Hindlimb muscle (tissue), 1 donor: ENCODE measurements around the gene ANO1. TPM values are rescaled to one million over a fixed set of nuclear protein-coding genes. Genes with fewer than 3 reads are reported as not detected.
A peak's percentile ranks its signal among the peaks of the same experiment; 100 is the strongest.
"Not testable (repeated sequence)": the region's sequence is repeated elsewhere in the genome, so short reads cannot be mapped to it uniquely, and the experiment has no call there.

Experiments
- DNase-seq: peaks from one replicate; pipeline ENCODE4 v3.0.0-alpha.2; 2013
- polyA plus RNA-seq: library from polyadenylated mRNA; unstranded; fragments of 120-200 nt; gene quantifications from one replicate; pipeline ENCODE4 v1.2.1, GENCODE V29; 2013; ENCODE audit not compliant: insufficient read length

Gene ANO1
- polyA plus RNA-seq, result 5.5 TPM

DNA sequence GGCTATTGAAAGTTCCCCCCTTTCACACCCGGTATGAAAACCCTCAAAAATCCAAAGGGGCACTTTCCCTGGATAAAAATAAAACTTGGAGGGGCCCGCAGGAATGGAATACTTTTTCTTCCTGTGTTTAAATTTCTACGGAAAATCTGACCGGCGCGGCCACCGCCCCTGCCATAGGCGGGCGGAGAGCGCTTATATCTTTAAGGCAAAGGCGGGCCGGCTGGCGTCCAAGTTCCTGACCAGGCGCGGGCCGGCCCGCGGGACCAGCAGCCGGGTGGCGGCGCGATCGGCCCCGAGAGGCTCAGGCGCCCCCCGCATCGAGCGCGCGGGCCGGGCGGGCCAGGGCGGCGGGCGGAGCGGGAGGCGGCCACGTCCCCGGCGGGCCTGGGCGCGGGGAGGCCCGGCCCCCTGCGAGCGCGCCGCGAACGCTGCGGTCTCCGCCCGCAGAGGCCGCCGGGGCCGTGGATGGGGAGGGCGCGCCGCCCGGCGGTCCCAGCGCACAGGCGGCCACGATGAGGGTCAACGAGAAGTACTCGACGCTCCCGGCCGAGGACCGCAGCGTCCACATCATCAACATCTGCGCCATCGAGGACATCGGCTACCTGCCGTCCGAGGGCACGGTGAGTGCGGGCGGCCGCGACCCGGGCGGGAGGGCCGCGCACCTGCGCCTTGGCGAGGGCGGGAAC is at the start of gene ANO1:
TSS of gene ANO1 (plus strand) at position 223 of the 686 bp plus-strand sequence. CDS start at position 513, 290 bp downstream.
- peak; percentile 31 for DNase-seq

DNA sequence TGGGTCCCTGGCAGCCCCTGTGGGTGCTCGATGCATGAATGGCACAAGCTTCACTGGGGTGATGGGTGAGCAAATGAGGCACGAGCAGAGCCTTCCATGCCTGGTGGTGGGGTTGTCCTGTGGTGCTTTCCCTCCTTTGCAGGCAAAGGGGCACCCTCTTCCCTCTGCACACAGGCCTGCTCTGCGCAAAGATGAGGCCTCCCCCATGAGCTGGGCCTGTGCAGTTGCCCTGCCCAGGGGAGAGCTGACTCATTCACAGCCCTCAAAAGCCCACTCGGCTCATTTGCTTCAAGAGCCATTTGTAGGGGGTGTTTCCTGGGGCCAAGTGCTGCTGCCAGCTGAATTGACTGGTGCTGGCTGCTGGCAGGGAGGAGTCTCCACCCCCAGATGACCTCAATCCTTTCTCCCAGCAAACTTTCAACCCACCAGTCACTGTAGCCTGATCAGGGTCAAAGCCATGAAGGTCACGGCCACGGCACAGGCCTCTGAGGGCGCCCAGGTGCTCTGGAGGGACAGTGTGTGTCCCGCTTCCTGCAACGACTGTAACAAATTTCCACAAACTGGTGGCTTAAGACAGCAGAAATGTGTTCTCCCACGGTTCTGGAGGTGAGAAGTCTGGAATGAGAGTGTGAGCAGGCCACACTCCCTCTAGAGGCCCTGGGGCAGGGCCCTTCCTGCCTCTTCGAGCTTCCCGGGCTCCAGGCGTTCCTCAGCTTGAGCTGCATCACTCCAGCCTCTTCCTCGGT is 48.8 kb upstream of the ANO1 start:
- no peak for DNase-seq

DNA sequence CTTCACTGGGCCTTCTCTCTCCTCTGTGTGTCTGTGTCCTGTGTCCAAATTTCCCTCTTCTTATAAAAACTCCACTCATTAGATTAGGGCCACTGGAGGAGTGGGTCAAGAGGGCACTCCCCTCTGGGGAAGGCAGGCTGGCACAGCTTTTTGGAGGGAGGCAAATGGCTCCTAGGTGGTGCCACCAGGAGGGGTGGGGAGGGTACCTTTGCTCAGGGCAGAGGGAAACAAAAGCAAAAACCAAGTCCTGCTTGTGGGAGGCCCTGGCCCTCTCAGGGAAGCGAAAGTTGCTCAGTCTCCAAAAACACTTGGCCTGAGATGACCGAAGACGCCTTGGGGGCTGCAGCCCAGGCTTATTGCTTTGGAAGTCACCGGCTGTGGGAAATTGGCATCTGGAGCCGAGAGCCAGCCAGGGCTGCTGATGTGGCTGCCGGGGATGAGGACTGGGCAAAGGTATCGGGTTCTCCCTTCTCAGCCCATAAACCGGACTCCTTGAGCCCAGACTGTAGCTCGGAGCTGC is 48.2 kb upstream of the ANO1 start:
- DNase-seq, result peak; percentile 35

DNA sequence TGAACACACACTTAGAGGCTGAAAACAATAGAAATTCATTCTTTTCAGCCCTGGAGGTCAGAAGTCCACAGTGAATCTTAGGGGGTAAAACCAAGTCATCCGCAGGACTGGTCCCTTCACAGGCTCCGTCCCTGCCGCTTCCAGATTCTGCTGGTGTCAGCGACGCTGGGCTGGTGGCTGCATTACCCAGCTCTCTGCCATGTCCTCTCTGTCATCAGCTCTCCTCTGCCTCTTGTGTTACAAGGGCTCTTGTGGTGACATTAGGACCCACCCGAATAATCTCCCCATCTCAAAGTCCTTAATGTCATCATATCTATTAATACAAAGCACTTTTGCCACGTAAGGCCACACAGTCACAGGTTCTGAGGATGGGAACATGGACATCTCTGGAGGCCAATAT is 47.7 kb upstream of the ANO1 start:
- no peak for DNase-seq

DNA sequence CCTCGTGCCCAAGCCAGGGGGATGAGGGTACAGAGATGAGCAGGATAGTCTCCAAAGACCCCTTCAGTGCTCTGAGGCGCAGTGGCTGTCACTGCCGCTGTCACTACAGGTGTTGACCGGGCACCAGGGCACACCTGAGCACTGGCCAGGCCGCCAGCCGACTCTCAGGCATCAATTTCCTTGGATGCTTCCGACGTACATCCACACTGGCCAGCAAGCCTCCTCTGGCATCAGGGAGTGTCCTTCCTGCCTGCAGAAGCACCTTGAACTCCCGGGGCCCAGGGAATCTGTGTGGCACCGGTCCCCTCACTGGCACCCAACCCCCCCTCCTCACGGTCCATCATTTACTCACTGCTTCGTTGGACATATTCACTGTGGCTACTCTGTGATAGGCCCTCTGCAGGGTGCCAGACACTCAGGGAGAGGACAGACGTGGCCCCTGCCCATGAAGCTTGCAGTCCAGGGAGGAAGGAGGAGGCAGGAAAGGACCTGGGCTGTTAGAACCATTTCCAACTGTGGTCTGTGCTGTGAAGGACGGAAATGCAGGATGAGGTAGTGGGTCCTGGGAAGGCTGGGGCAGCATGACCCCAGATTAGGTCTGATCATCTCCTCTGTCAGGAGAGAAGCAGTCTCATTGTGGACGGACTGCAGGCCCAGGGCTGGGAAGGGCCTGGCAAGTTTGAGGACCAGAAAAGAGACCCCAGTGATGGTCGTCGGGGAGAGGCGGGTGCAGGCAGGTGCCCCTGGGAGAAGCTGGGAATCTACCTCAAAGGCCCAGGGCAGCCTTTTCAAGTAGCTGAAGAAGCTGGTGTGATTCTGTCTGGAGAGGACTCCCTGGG is 46.3 kb upstream of the ANO1 start:
- no peak for DNase-seq

DNA sequence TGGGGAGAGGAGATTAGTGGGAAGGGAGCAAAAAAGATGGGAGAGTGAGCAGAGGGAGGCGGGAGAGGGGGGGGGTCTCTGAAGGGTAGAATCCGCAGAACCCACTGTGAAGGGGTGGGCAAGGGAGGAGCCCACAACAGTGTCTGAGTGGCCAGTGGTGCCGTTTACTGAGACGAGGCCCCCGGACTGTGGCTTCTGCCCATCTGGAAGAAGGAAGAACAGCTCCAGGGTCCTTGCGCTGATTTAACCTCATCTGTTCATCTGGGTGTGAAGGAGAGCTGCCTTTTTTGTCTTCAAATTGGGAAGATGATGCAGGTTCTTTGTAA is 45.7 kb upstream of the ANO1 start:
- DNase-seq, result no peak

DNA sequence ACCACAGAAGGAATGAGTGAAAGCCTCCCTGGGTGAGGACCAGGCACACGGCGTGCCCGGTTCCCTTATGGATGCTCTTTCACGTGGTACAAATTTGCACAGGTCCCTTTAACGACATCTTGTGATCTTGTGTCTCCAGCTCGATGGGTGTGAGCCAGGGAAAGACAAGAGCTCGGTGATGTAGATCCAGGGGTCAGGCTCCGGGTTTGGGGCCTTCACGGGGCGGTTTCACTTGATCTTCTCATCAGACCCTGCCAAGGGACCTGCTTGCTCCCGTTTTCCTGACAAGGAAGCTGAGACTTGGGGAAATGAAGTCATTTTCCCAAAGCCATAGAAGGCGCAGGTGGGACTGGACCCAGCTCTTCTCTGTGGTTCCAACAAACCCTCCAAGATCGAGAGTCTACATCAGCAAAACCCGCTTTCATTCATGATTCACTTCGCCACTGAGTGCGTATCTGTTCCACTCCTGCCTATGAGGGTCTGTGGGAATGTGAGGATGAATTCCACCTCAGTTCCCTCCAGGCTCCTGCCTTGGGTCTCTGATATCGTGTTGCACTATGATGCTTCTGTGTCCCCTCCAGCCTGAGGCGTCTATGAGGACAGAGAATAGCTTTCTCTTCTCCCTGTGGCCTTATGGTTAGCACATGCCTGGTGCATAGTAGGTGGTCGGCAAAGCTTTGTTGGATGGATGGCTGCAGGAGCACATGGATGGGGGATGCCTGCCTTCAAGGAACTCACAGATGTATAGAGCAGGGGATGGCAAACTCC is 45.0 kb upstream of the ANO1 start:
- no peak for DNase-seq

DNA sequence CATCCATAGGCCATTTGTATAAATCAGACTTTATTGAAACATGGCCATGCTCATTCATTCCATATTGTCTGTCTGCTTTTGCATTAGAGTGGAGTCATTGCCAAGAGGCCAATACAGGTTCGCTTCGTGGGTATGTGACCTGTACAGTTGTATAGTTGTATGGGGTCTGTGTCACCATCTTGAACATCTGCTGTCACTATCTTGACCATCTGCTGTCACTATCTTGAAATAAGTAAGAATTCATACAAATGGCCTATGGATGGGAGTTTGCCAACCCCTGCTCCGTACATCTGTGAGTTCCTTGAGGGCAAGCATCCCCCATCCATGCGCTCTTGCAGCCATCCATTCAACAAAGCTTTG is 44.4 kb upstream of the ANO1 start:
- no peak for DNase-seq

DNA sequence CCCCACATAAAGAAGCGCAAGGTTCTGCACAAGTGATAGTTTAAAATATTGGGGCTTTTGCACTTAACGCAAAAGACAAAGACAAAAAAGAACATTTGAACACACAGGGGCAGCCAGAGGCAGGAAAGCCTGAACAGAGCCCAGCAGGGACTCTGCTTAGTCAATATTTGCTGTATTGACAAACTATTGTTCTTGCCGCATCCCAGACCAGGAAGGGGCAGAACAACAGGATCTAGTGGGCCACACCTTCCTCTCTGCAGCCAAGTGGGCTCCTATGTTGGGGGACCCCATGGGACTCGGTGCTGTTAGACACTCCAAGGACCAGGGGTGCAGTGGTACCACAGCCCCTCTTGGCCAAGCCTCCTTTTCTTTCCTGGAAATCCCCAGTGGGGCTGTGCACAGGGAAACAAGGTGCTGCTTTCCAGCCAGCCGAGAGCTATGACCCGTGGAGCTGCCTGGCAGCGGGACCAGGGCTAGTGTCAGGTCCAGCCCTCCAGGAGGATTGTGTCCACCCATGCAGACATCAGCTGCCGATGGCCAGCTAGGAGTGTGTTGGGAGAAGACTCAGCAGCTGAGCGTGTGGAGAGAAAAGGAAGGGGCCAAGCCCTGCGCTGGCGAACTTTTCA is 43.3 kb upstream of the ANO1 start:
- no peak for DNase-seq

DNA sequence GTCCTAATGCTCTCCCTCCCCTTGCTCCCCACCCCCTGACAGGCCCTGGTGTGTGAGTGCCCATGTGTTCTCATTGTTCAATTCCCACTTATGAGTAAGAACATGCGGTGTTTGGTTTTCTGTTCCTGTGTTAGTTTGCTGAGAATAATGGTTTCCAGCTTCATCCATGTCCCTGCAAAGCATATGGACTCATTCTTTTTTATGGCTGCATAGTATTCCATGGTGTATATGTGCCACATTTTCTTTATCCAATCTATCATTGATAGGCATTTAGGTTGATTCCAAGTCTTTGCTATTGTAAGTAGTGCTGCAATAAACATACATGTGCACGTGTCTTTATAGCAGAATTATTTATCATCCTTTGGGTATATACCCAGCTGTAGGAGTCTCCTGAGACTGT is 42.5 kb upstream of the ANO1 start:
- DNase-seq, result not testable (repeated sequence)

DNA sequence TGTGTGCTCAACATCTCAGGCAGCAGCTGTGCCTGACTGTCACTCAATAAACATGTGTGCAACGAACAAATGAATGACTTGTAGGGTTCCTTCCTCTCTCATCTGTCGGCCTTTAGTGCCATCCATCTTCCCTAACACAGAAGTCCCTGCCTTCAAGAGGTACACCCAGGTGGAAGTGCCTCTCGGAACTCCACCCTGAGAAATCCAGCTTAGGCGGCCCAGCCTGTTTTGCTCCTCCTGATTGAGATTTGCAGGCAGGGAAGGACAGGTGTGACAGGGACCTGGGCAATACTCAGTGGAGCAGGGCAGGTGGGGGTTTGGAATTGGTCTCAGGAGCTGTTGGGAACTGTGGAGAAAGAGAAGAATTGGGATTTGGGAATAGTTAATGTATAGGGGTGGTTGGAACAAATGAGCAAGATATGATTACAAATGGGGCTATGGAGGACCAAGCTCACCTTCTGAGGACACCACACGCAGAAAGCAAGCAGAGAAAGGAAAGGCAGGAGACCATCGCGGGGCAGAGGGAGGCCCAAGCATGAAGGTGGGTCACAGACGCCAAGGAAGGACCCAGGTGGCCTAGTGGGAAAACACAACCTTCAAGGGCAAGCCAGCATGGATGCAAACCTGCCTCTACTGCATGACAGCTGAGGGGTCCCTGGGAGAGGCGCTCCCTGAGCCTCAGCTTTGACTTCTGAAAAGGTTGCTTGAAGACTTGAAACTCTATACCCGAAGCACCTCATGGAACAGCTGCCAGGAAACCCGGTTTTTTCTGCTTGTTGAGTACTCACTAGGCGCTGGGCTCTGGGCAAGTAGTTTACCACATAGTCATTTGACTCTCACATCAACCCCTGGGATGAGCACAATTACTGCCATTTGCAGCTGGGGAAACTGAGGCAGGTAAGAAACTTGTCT is 40.9 kb upstream of the ANO1 start:
- no peak for DNase-seq

DNA sequence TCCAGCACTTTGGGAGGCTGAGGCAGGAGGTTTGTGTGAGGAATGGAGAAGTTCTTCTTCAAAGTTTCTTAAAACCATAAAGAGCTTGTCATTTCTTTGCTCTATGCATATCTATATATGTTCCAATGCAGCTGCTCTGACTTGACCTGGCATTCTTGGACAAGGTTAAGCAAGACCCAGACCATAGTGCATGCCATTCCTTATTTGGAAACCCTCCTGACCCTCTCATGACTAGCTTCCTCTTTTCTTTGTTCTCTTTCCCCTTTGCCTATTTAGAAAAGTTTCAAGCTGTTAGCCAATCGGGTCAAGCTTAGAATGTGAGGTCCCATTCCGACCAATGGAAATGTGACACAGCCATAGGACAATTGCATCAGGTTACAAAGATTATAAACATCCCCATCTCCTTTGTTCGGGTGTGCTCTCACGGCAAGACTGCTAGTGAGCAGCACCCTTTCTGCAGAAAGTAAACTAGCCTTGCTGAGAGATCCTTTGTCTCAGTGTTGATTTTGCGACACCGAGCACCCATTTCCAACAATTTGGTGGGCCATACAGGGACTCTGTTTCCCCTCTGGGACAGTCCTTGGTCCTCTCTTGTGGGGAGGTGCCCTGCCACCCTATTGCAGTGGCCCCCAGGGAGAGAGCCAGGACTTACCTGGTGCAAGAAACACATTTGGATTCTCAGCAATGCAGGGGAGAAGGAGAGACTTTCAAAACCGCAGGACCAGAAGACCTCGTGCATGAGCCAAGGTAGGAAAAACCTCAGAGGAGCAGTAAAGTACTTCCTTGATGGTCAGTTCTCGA is 39.9 kb upstream of the ANO1 start:
- DNase-seq, result no peak

DNA sequence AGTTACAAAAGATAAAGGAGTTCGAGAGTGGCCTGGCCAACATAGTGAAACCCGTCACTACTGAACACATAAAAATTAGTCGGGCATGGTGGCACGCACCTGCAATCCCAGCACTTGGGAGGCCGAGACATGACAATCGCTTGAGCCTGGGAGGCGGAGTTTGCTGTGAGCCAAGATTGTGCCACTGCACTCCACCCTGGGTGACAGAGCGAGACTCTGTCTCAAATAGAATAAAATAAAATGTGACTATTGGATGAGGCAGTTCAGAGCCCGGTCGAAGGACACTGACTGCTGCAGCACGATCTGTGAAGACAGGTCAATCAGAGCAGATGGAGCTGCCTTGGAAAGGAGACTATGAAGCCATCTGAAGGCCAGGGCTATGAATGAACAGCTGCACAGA is 37.7 kb upstream of the ANO1 start:
- DNase-seq, result no peak

DNA sequence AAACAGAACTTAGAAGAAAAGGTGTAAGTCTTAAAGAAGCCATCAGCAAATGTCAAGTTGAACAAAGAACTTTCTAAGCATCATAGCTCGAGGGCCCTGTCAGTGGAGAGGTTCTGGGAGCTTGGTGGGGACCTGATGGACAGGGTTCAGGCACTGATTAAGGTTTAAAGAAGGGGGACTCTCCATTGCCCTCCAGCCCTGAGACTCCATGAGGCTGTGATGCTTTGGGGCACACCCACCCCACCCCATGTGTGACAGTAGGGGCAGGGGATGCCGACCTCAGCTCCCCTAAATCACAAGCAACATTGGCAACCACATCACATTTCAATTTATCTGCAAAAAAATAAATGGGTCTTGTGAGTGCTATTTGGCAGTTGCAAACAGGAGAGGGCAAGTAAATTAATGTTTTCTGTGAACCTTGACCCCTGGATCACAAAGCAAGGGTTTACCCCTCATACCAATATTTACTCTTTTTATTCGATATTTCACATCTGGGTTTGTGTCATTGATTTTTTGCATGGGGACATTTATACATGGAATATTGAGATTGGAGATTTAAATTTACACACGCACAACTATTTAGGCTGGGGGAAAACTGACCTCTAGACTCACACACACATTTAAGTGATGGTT is 37.1 kb upstream of the ANO1 start:
- no peak for DNase-seq

DNA sequence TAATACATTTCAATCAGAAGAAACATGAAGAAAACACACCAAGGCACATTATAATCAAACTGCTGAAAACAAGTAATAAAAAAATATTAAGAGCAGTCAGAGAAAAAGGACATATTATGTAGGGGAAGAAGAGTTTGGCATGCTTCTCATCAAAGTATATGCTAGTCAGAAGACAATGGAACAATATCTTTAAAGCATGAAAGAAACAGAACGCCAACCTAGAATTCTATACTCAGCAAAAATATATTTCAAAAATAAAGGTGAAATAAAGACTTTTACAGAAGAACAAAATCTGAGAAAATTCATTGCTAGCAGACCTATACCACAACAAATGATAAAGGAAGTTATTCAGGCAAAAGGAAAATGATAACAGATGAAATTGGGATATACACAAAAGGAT is 34.6 kb upstream of the ANO1 start:
- DNase-seq, result no peak

DNA sequence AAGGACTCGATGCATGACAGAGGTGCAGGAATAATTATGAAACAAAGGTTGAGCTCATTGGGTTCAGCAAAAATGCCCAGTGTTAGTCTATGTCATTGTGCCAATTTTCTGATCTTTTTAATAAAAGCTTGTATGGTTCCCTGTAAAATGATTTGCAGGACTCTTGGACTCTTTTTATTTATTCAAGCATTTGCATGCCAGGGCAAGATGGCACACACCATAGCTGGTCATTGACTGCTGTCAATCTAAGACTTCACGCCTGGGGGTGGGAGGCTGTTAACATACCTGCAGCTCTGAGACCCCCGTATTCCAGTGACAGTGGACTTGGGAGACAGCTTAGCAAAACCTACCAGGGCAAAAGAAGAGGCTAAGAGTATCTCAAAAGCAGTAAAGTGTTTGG is 32.0 kb upstream of the ANO1 start:
- no peak for DNase-seq

DNA sequence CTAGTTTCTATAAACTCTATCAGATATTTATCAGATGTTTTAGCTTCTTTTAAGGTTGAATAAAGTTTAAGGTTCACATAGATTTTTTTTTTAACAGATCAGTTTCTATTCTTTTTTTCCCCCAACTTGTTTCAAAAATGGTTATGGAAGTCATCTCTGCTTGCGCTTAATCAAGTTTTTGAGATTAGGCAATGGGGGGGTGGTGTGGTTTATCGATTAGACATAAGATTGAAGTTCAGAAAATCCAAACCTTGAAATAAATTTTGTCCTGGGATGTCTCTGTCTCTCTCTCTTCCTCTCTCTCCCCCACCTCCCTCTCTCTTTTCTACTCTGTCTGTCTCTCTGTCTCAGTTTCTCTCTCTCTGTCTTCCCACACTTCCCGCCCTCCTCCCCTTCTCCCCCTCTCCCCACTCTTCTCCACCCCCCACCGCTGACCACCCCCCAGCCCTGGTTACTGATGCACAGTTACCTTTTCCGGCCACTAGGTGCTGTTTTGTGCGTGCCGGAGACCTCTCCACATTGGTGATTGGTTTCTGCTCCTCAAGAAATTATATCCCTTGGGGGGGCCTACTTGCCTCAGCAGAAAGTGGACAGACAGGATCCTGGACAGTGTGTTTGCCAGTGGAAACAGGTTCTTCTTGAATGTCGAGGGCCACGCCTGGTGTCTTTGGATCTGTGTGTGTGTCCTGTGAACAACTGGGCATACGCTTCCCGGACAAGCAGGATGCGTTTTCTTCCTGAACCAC is 29.7 kb upstream of the ANO1 start:
- DNase-seq, result no peak

DNA sequence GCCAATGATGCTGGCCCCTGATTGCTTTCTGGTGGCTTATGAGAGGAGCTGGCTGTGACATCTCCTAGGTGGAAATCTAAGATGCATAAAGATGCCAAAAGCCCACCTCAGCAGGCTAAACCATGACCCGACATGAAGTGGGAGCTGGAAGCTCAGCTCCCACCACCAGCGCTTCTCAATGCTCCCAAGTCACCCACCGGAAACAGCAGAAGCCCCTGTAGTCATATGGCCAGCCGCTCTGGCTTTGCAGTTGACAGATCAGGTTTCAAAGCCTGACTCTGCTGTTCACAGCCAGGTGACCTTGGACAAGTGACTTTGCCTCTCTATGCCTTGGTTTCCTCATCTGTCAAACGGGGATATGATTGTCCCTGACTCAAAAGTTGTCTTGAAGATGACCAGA is 29.1 kb upstream of the ANO1 start:
- DNase-seq, result no peak

DNA sequence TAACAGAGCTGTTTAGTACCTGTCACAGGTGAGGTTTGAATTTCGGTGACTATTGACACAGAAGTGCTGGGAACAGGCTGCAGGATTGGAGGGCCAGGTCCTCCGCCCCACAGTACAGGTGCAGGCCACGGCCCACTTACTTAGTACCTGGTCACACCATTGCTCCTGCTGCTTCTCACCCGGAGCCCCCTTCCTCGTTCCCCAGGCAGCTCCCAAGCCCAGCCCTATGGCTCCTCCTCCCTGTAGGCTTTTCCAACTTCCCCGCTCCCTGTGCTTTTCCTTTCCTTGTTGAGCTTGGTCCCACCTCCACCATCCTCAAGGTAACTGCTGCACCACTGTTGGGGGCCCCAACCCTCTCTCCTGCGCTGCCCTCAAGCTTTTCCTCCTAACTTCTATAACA is 27.9 kb upstream of the ANO1 start:
- no peak for DNase-seq
